ENCODE measurements around the gene HAND2. TPM values are rescaled to one million over a fixed set of nuclear protein-coding genes. Genes with fewer than 3 reads are reported as not detected.

HAND2 gene
- 180 TPM for total RNA-seq
- long read RNA-seq, transcript HAND2-201 (2 exons, 2,780 nt), result major isoform, 180 of 212 reads
- long read RNA-seq, partial matches to known transcripts, result 25 of 212 reads
- long read RNA-seq, other reads (novel, unspliced or antisense), result 7 of 212 reads

- intact Hi-C loops (cut with micrococcal nuclease), result loop anchor here (5.0 to 10.0 kb wide), 2 partner anchors 155 to 218 kb away; no protein-coding TSS in a partner anchor
- ATAC-seq (peak; percentile 71), DNase-seq (peak; percentile 91)
These were observed at the start of gene HAND2 for GRCh38 chr4:173529477-173530325. HAND2 (minus strand) TSS chr4:173530229; CDS start chr4:173529289, 940 bp downstream.

- DNase-seq, result no peak
- intact Hi-C loops (cut with micrococcal nuclease), result no loop called here
- ATAC-seq, result peak; percentile 63
These were observed 48.9 kb upstream of the HAND2 start for GRCh38 chr4:173578956-173579355.

- intact Hi-C loops (cut with micrococcal nuclease), result no loop called here
- DNase-seq (no peak), ATAC-seq (no peak)
These were observed 47.9 kb upstream of the HAND2 start for GRCh38 chr4:173577963-173578362.

GRCh38 chr4:173575482-173576152 is 45.6 kb upstream of the HAND2 start:
- ATAC-seq, result no peak
- DNase-seq, result no peak
- intact Hi-C loops (cut with micrococcal nuclease), result no loop called here

- no peak for ATAC-seq
- no peak for DNase-seq
- intact Hi-C loops (cut with micrococcal nuclease), result no loop called here
These were observed 43.7 kb upstream of the HAND2 start for GRCh38 chr4:173573725-173574124.

- DNase-seq, result no peak
- intact Hi-C loops (cut with micrococcal nuclease), result no loop called here
- ATAC-seq, result peak; percentile 34
These were observed 43.3 kb upstream of the HAND2 start for GRCh38 chr4:173573286-173573685.

- ATAC-seq (peak; percentile 47), DNase-seq (no peak)
- intact Hi-C loops (cut with micrococcal nuclease), result no loop called here
These were observed 42.6 kb upstream of the HAND2 start for GRCh38 chr4:173572493-173573129.

- intact Hi-C loops (cut with micrococcal nuclease), result no loop called here
- DNase-seq, result no peak
- no peak for ATAC-seq
These were observed 41.6 kb upstream of the HAND2 start for GRCh38 chr4:173571620-173572019.

GRCh38 chr4:173565281-173565680 is 35.3 kb upstream of the HAND2 start:
- DNase-seq, result no peak
- no peak for ATAC-seq
- intact Hi-C loops (cut with micrococcal nuclease), result no loop called here

GRCh38 chr4:173564461-173564860 is 34.4 kb upstream of the HAND2 start:
- ATAC-seq, result peak; percentile 36
- intact Hi-C loops (cut with micrococcal nuclease), result no loop called here
- DNase-seq, result no peak

- no peak for DNase-seq
- intact Hi-C loops (cut with micrococcal nuclease), result no loop called here
- no peak for ATAC-seq
These were observed 30.9 kb upstream of the HAND2 start for GRCh38 chr4:173560896-173561295.

- DNase-seq, result no peak
- peak; percentile 82 for ATAC-seq
- intact Hi-C loops (cut with micrococcal nuclease), result no loop called here
These were observed 26.5 kb upstream of the HAND2 start for GRCh38 chr4:173556398-173557131.

GRCh38 chr4:173547889-173548288 is 17.9 kb upstream of the HAND2 start:
- DNase-seq (no peak), ATAC-seq (peak; percentile 56)
- intact Hi-C loops (cut with micrococcal nuclease), result no loop called here

GRCh38 chr4:173546776-173547175 is 16.7 kb upstream of the HAND2 start:
- intact Hi-C loops (cut with micrococcal nuclease), result no loop called here
- DNase-seq, result no peak
- ATAC-seq, result peak; percentile 39

GRCh38 chr4:173545440-173545839 is 15.4 kb upstream of the HAND2 start:
- intact Hi-C loops (cut with micrococcal nuclease), result no loop called here
- DNase-seq (no peak), ATAC-seq (no peak)

- DNase-seq (no peak), ATAC-seq (peak; percentile 65)
- intact Hi-C loops (cut with micrococcal nuclease), result no loop called here
These were observed 13.2 kb upstream of the HAND2 start for GRCh38 chr4:173543266-173543665.

GRCh38 chr4:173539986-173540385 is 10.0 kb upstream of the HAND2 start:
- no peak for ATAC-seq
- DNase-seq, result no peak
- intact Hi-C loops (cut with micrococcal nuclease), result loop anchor here (10.0 kb wide), 1 partner anchor 145 kb away; no protein-coding TSS in a partner anchor

- intact Hi-C loops (cut with micrococcal nuclease), result loop anchor here (10.0 kb wide), 1 partner anchor 146 kb away; no protein-coding TSS in a partner anchor
- peak; percentile 40 for ATAC-seq
- DNase-seq, result peak; percentile 49
These were observed 8.9 kb upstream of the HAND2 start for GRCh38 chr4:173538909-173539445.

Data from left ventricle myocardium superior (tissue), 1 donor.